ENCODE measurements around the gene OR6Q1.

Gene OR6Q1

DNA sequence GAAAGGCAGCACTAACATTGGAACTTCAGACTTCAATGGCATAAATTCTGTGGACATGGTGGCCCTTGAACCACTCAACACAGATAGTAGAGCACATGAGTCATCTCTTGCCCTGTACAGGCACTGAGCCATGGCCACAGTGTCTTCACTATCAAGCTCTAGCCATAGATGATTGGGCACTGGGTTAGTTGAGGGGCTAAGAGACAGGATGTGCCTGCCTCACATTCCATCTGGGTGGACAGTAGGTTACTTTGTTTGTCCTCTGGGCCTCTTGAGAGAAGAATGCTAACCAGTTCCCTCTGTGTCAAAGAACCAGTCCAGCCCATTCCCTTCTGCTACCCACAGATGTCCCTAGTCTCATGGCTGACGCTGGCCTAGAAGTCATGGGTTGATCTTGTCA is 39.8 kb downstream of the OR6Q1 start:
- no peak for TF ChIP-seq SPI1 (IDR thresholded peaks at IDR 0.05; ENCODE audit: low read depth, low read length)
- no peak for TF ChIP-seq POLR2A (IDR thresholded peaks at IDR 0.05; ENCODE audit: low read depth, low read length)
- DNase-seq (ENCODE audit: insufficient read length, low spot score), result no peak
- FAIRE-seq, result no peak

DNA sequence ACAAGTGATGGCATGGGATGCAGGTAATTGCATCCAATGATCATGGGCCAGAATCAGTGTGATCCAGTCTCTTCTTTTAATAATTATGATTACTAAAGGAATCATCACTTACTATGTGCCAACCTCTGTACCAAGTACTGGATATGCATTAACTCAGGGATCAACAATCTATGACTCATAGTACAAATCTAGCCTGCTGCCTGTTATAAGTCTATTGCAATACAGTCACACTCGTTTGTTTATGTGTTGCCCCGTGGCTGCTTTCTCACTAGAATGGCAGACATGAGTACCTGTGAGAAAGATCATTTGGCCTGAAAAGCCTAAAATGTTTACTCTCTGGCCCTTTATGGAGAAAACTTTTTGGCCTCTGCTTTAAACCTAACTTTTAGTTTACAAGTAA is 45.0 kb downstream of the OR6Q1 start:
- no peak for FAIRE-seq
- TF ChIP-seq TAF1 (IDR thresholded peaks at IDR 0.05; ENCODE audit: low read depth, low read length) (no peak), POLR2A (IDR thresholded peaks at IDR 0.05; ENCODE audit: low read depth, low read length) (no peak), PAX5 (IDR thresholded peaks at IDR 0.05; ENCODE audit: insufficient read depth, low read length, severe bottlenecking) (no peak), POU2F2 (IDR thresholded peaks at IDR 0.05; ENCODE audit: low read depth, low read length) (no peak), POLR2AphosphoS5 (IDR thresholded peaks at IDR 0.05; ENCODE audit: low read depth, low read length) (no peak), SPI1 (IDR thresholded peaks at IDR 0.05; ENCODE audit: low read depth, low read length) (no peak)
- DNase-seq (ENCODE audit: insufficient read length, low spot score), result no peak
